PC-3 (cell line): Measurements from ENCODE around the gene MTA3. TPM values are rescaled to one million over a fixed set of nuclear protein-coding genes. Genes with fewer than 3 reads are reported as not detected.

ENCODE experiments used
- ATAC-seq: fragments of 200-7000 bp; cut with Tn5 transposase; 2 replicates; pipeline ENCODE4 v1.9.1; 2020; ENCODE audit warnings: mild to moderate bottlenecking, moderate library complexity
- BruUV-seq: library from RNA; stranded (reverse); fragments of 400-500 nt; replicated peaks from 2 replicates; lab custom pipeline; 2021; lab: Mats Ljungman, UMichigan
- CTCF ChIA-PET: fragments of 300-600 bp; sonication (Branson Sonifier 250); formaldehyde crosslinking; loops from one replicate; lab custom pipeline; 2022; ENCODE audit warnings: antibody characterized with exemption; lab: Charles Lee
- POLR2A ChIA-PET: fragments of 300-600 bp; sonication (Branson Sonifier 250); formaldehyde crosslinking; loops from one replicate; lab custom pipeline; 2022; ENCODE audit warnings: antibody characterized with exemption; ENCODE audit not compliant: unreplicated experiment; lab: Charles Lee
- DNase-seq: peaks from one replicate; pipeline ENCODE4 v3.0.0-alpha.2; 2015
- H2AFZ ChIP-seq: fragments of 300-600 bp; sonication (generic); 2 replicates; pipeline ENCODE4 v1.6.0; 2016; ENCODE audit warnings: antibody characterized with exemption, low read length
- H3F3A ChIP-seq: fragments of 300-600 bp; sonication (generic); one replicate; pipeline ENCODE4 v1.6.0; 2017; ENCODE audit warnings: antibody characterized with exemption, low read length, control low read depth, mild to moderate bottlenecking; ENCODE audit not compliant: unreplicated experiment
- H3K27ac ChIP-seq: fragments of 300-600 bp; sonication (generic); 2 replicates; pipeline ENCODE4 v1.5.1; 2016; ENCODE audit warnings: mild to moderate bottlenecking, low read length
- H3K27me3 ChIP-seq: fragments of 300-600 bp; sonication (generic); 2 replicates; pipeline ENCODE4 v1.6.1; 2016; ENCODE audit warnings: low read length, mixed read lengths
- H3K36me3 ChIP-seq: fragments of 300-600 bp; sonication (generic); 2 replicates; pipeline ENCODE4 v1.6.1; 2016; ENCODE audit warnings: low read depth, mixed run types, low read length, mixed read lengths
- H3K4me1 ChIP-seq: fragments of 300-600 bp; sonication (generic); 2 replicates; pipeline ENCODE4 v1.5.1; 2016; ENCODE audit warnings: low read length; ENCODE audit not compliant: insufficient read depth
- H3K4me2 ChIP-seq: fragments of 300-600 bp; sonication (generic); 2 replicates; pipeline ENCODE4 v1.6.0; 2016; ENCODE audit warnings: low read length
- H3K4me3 ChIP-seq: fragments of 300-600 bp; sonication (generic); 2 replicates; pipeline ENCODE4 v1.5.1; 2016; ENCODE audit warnings: mild to moderate bottlenecking, low read length, mixed read lengths
- H3K79me2 ChIP-seq: fragments of 300-600 bp; sonication (generic); 2 replicates; pipeline ENCODE4 v1.6.1; 2017; ENCODE audit warnings: low read length, mixed read lengths
- H3K9ac ChIP-seq: fragments of 300-600 bp; sonication (generic); 2 replicates; pipeline ENCODE4 v1.6.0; 2016; ENCODE audit warnings: mild to moderate bottlenecking, low read length
- H3K9me2 ChIP-seq: fragments of 300-600 bp; sonication (generic); replicated peaks from 2 replicates; pipeline ENCODE4 v1.6.1; 2016; ENCODE audit warnings: mixed run types, low read length, mixed read lengths
- H3K9me3 ChIP-seq: fragments of 300-600 bp; sonication (generic); 2 replicates; pipeline ENCODE4 v1.6.1; 2016; ENCODE audit warnings: low read length, mixed read lengths
- H4K20me1 ChIP-seq: fragments of 300-600 bp; sonication (generic); 2 replicates; pipeline ENCODE4 v1.6.1; 2016; ENCODE audit warnings: low read length, mixed read lengths
- CTCF ChIP-seq: fragments of 300-600 bp; sonication (generic); conservative IDR thresholded peaks from 2 replicates; pipeline ENCODE4 v1.5.1; 2017; ENCODE audit warnings: antibody characterized with exemption, low read depth, mild to moderate bottlenecking, low read length
- EZH2 ChIP-seq: fragments of 300-600 bp; sonication (generic); IDR thresholded peaks from one replicate; pipeline ENCODE4 v1.6.1; 2017; ENCODE audit warnings: antibody characterized with exemption, mild to moderate bottlenecking, low read length; ENCODE audit not compliant: unreplicated experiment
- EZH2phosphoT487 ChIP-seq: fragments of 300-600 bp; sonication (generic); IDR thresholded peaks from 2 replicates; pipeline ENCODE4 v1.6.1; 2018; ENCODE audit warnings: mild to moderate bottlenecking, antibody characterized with exemption, low read length, borderline replicate concordance
- intact Hi-C: fragments of 100-400 bp; cut with micrococcal nuclease; formaldehyde crosslinking; loops from 2 replicates; pipeline ENCODE4 v1.9.0; 2023
- total RNA-seq: library from RNA; depleted of rRNA; stranded (reverse); fragments of >200 nt; gene quantifications from 2 replicates; pipeline ENCODE4 v1.2.3, GENCODE V29; 2014

The MTA3 gene
- total RNA-seq, 1 experiment from 2014 or later = 27.3 TPM

DNA sequence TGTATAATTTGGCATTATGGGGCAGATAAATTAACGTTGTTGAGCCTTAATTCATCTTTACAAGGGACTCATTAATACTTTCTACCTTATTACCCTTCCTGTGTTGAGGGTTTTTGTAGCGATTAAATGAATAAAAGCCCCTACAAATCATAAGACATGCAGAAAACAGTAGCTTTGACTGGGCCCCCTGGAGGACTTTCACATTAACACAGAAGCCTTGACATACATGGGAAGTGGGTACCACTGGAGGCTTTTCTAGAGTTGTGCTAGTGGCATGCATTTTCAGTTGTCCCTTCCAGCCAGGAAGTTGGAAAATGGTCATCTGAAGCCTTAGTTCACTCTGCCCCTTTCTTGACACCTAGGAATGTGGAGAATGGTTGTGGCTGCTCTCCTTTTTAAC is 30.2 kb downstream of the MTA3 start:
- H3K4me2 ChIP-seq = no peak overlapping the region
- intact Hi-C loops = no loop called here
- no peak overlapping the region for H2AFZ ChIP-seq
- H3F3A ChIP-seq = no peaks in the 10 kb centered on the region
- TF ChIP-seq EZH2phosphoT487 (no peak), CTCF (peak; percentile 45)
- BruUV-seq = no TSS peak
- DNase-seq (peak; percentile 10), ATAC-seq (peak; percentile 37; the same call in 1 of the 2 replicates)
- CTCF ChIA-PET = no interaction called here
- H3K27ac ChIP-seq = no peak overlapping the region
- no peaks in the 10 kb centered on the region for H4K20me1 ChIP-seq
- POLR2A ChIA-PET = no interaction called here
- H3K4me1 ChIP-seq = no peaks in the 10 kb centered on the region
- no peaks in the 10 kb centered on the region for H3K36me3 ChIP-seq
- H3K79me2 ChIP-seq = peaks cover 12% of the 10 kb centered on the region; the same call in 1 of the 2 replicates
- no peak overlapping the region for H3K4me3 ChIP-seq
- no peaks in the 10 kb centered on the region for H3K9me2 ChIP-seq
- H3K9me3 ChIP-seq = no peaks in the 10 kb centered on the region
- H3K27me3 ChIP-seq = no peaks in the 10 kb centered on the region
- H3K9ac ChIP-seq = no peak overlapping the region

DNA sequence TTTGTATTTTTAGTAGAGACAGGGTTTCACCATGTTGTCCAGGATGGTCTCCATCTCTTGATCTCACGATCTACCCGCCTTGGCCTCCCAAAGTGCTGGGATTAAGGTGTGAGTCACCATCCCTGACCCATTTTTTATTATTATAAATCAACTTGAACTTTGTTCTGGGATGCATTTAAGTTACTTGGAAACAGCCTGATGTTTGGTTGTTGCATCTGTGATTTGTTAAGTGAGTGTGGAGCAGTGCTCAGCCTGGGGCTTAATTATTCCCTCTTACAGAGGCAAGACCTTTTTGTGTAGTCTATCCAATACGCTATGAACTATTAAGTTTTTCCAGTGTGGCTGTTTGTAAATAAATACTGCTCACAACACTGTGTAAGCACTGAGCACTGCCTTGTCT is 32.6 kb downstream of the MTA3 start:
- Histone ChIP-seq H3K9ac (no peak overlapping the region), H3K4me3 (no peak overlapping the region), H3K36me3 (no peaks in the 10 kb centered on the region), H3K27me3 (no peaks in the 10 kb centered on the region), H3K4me1 (no peaks in the 10 kb centered on the region), H3F3A (no peaks in the 10 kb centered on the region), H2AFZ (no peak overlapping the region), H3K79me2 (peaks cover 8% of the 10 kb centered on the region; the same call in 1 of the 2 replicates), H3K9me3 (no peaks in the 10 kb centered on the region), H4K20me1 (no peaks in the 10 kb centered on the region), H3K27ac (no peak overlapping the region), H3K4me2 (no peak overlapping the region), H3K9me2 (no peaks in the 10 kb centered on the region)
- BruUV-seq = no TSS peak
- ChIA-PET POLR2A (no interaction called here), CTCF (no interaction called here)
- intact Hi-C loops = no loop called here
- ATAC-seq = no peak
- peak; percentile 3 for DNase-seq
- no peak for TF ChIP-seq EZH2phosphoT487
- TF ChIP-seq EZH2 = no peak
- no peak for TF ChIP-seq CTCF

DNA sequence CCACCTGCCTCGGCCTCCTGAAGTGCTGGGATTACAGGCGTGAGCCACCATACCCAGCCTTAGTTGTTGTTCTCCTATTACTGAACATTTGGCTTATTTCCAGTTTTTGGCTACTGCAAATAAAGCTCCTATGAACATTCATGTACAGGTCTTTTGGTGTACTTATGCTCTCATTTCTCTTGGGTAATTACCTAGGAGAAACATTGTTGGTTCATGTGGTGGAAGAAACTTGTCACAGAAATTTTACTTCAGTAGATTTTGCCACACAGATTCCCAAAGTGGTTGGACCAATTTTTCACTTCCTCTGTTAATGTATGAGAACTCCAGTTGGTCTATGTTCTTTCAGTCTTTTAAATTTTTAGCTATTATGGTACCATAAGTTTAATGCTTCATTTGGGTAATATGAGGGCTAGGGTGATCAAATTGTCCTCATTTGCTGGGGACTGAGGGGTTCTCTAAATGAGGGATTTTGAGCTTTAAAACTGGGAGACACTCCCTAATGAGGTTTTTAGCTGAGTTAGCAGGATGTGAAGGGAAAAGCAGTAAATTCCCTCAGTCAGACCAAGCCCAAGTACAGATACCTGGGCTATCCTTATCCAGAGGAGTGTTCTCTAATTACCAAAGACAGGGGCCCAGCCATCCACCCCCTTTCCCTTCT is 33.9 kb downstream of the MTA3 start:
- no TSS peak for BruUV-seq
- no peak overlapping the region for H2AFZ ChIP-seq
- no peaks in the 10 kb centered on the region for H4K20me1 ChIP-seq
- H3K36me3 ChIP-seq = no peaks in the 10 kb centered on the region
- no peaks in the 10 kb centered on the region for H3K9me3 ChIP-seq
- TF ChIP-seq CTCF (no peak), EZH2phosphoT487 (no peak), EZH2 (no peak)
- peaks cover 7% of the 10 kb centered on the region; the same call in 1 of the 2 replicates for H3K79me2 ChIP-seq
- no peak overlapping the region for H3K4me2 ChIP-seq
- no peaks in the 10 kb centered on the region for H3K9me2 ChIP-seq
- H3F3A ChIP-seq = no peaks in the 10 kb centered on the region
- DNase-seq = peak; percentile 10
- H3K27ac ChIP-seq = no peak overlapping the region
- intact Hi-C loops = no loop called here
- CTCF ChIA-PET = no interaction called here
- no peaks in the 10 kb centered on the region for H3K4me1 ChIP-seq
- ATAC-seq = no peak
- no peak overlapping the region for H3K4me3 ChIP-seq
- POLR2A ChIA-PET = no interaction called here
- H3K27me3 ChIP-seq = no peaks in the 10 kb centered on the region
- H3K9ac ChIP-seq = no peak overlapping the region
